ENCODE measurements around the gene SH3PXD2A. TPM values are rescaled to one million over a fixed set of nuclear protein-coding genes. Genes with fewer than 3 reads are reported as not detected.

The SH3PXD2A gene
- total RNA-seq, 1 donor from 2014 or later = 8.2 TPM

DNA sequence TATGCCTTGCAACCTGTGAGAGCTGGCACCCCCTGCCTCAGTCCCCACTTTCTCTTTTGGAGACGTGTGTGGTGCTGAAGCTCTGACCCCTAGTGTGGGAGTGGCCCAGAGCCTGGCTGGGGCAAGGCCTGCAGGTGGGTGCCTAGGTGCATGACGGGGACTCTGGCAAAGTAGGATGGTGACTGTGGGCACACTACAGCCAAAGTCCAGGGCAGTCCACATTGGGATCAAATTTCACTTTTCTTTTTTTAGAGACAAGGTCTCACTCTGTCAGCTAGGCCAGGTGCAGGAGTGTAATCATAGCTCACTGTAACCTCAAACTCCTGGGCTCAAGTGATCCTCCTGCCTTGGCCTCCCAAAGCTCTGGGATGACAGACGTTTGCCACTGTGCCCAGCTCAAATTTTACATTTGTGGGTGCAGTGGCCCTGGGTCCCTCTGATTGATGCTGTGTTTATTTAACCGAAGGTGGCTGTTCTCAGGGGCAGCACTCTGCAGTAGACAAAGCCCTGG, 309.6 kb downstream of the SH3PXD2A start:
- DNase-seq (ENCODE audit: low read depth) = no peak

DNA sequence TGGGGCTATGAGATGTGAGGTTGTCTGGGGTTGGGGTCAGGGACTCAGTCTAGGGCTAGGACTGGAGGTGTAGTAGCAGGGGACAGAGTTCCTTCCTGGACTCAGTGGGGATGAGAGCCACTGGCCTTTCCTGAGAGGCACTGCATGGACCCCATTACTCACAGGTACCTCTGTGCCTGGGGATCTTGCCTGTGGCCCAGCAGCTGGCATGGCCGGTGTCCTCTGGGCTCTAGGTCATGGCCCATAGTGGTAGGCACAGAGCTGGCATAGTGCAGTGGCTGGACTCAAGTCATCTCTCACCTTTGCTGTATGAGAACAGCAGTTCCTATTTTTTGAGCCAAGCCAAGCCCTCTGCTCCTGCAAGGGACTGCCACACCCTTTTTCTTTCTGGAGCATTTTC, 310.0 kb downstream of the SH3PXD2A start:
- no peak for DNase-seq (ENCODE audit: low read depth)

DNA sequence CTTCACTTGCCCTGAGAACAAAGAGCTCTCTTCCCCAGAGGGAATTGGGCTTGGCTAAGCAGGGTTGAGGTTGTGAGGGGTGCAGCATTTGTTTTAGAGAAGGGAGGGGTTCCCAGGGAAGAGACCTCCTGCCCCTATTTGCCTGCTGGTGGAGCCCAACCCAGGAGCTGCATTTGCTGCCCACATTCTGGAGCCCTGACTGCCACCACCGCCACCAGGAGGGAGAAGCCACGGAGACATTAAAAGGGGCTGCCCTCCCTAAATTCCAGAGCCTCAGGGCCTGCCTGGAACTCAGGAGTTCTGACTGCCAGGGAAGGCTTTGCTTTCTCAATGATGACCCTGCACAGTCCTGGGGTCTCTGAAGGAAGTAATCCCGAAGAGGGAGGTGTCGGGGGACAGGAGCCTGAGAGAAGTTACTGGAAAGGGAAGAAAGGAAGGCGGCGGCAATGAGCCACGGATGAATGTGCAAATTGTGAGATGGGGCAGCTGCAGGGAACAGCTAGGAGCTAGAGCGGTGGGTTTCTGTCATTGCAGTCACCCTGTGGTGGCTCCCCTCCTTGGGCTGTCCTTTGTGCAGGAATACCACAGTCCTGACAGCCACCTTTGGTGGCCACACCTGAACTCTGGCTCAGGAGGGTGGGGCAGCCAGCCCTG, 310.6 kb downstream of the SH3PXD2A start:
- no peak for DNase-seq (ENCODE audit: low read depth)

Other genes with a start within 250 kb of the SH3PXD2A start
- gene STN1, start 62.6 kb upstream of the SH3PXD2A start, total RNA-seq = 27.7 and 36.8 TPM in 2 replicates
- gene SLK, start 111.6 kb upstream of the SH3PXD2A start, total RNA-seq = 39.9 and 49.0 TPM in 2 replicates
- gene COL17A1, start 230.3 kb upstream of the SH3PXD2A start, total RNA-seq = 0.89 and 3.3 TPM in 2 replicates

Measured in renal cortical epithelial cell (primary cell).